Pons (tissue), 1 donor: ENCODE measurements around the gene ATXN7L1.

Experiments
- DNase-seq: peaks from one replicate; pipeline ENCODE4 v3.0.0-alpha.2; 2016; ENCODE audit warnings: low spot score

Gene ATXN7L1

GRCh38 chr7:105778956-105779355 is 97.4 kb downstream of the ATXN7L1 start:
- DNase-seq, result no peak

DNA sequence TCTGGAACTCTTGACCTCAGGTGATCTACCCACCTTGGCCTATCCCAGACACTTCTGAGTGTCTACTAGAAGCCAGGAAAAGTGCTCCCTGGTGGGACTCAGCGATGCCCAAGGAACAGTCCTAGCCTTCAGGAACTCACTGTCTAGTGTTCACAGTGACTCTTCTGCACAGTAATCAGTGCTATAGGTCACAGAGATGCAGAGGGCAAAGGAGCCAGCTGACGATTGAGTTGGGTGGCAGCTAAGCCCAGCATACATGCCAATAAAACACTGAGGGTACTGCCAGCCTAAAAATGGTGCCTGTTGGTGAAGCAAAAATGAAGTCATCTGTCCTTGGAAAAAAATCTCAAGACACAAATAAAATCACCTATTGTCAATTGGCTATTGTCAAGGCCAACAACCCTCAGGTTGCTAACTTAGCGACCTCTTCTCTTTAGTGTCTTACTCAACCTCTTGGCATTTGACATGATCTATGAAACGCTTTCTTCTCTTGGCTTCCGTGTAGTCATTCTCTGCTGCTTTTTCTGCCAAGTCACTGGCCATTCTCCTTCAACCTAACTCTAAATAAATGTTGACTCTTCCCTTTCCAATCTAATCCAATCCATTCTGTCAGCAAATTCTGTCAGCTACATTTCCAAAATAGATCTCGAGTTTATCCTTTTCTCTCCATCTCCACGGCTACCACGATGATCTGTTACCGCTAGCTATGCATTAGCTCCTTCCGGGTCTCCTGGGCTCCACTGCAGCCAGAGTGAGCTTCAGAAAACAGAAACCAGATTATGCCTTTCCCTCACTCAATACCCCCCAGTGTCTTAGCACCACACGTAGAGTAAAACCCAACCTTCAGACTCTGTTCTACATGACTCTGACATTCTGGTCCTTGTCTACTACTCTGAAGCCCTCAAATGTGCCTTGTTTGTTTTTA is 99.2 kb downstream of the ATXN7L1 start:
- no peak for DNase-seq

- DNase-seq, result no peak
These were observed 100.2 kb downstream of the ATXN7L1 start for GRCh38 chr7:105776068-105776790.

- DNase-seq, result no peak
These were observed 100.8 kb downstream of the ATXN7L1 start for GRCh38 chr7:105775580-105775979.

GRCh38 chr7:105773030-105773460 is 103.4 kb downstream of the ATXN7L1 start:
- no peak for DNase-seq

DNA sequence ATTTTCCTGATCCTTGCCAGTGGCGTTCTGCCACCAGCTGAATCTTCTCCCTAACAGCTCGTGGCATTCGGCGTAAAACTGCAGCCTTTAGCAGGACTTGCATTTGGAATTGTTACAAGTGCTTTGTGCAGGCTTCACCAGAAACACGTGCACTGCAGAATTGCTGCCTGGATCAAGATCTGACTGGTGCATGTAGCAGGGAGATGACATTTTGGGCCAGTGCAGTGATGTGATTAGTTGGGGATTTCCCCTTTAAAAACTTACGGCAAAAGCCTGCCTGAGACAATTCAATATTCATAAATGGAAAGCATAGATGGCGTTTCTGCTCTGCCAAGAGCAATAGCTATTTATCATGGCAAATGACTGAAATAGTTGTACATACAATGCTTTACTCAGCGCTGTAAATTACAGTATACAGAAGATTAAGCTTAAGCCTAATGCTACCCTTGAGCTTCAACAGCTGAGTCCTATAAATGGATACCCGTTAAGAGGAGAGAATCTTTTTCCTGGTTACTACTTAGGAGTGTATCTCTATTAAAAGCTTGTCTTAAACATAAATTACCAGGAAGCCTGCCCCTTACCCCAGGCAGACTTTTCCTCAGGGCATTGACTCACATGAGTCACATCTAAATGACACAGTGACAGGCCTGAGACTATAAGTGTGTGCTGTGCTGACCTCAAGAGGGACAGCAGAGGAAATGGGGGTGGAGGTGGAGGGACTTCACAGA is 106.3 kb downstream of the ATXN7L1 start:
- no peak for DNase-seq

DNA sequence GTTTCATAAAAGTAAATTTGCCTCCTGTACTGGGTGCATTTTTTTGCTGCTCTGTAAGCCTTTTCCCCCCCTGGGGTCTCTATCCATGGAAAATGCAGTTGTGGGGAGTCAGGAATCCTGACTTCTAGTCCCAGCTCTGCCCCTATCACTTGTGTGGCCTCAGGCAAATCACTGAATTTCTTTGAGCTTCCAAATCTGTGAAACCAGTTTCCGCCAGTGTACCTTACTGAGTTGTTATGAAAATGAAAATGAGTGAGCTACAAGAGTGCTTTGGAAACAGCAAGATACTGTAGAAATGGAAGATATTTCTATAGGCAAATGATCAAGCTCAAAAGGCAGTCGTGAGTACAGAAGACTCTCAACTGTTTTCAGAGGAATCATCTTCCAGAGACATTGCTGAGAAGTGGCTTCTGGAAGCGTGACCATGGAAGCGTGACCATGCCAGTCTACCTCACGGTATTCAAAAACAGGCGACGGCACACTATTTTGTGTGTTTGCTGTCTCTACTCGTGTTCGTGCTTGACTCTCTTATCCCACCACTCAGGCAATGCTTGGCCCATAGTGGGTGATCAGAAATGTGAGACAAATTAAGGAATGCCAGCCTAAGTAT is 107.4 kb downstream of the ATXN7L1 start:
- DNase-seq, result no peak

DNA sequence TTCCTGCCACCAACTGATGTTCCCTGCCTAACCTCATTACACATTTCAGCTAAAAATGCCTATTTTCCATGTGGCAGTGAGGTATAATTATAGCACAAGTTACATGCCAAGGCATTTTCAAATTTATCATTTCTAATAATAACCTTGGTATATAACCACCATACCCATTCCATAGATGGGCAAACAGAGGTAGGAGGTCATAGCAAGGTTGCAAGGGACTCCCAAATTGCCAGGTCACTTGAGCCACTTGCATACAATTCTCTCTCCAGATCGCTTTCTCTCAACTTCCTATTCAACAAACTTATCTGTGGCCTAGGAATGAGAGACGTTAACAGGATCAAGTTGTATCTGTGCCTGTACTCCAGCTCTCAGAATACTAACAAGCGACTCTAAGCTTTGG is 108.3 kb downstream of the ATXN7L1 start:
- DNase-seq, result no peak

GRCh38 chr7:105766421-105767073 is 109.9 kb downstream of the ATXN7L1 start:
- DNase-seq, result no peak

- DNase-seq, result no peak
These were observed 110.6 kb downstream of the ATXN7L1 start for GRCh38 chr7:105765846-105766245.

DNA sequence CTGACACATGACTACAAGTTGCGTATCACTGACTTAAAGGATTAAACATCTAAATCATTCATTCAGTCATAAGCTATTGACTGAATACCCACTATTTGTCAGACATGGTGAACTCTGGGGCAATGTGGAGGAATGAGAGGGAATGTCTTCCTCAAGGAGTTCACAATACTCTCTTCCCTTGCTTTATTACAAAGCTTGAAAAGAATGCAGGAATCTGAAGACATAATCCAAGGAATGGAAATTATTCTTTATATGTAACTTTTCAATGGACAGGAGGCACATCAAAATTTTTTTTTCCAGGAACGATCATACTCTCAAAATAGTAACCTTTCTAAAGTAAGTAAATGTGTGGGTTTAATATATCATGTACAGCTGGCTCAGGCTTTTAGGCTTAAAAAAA is 111.9 kb downstream of the ATXN7L1 start:
- no peak for DNase-seq

- no peak for DNase-seq
These were observed 115.6 kb downstream of the ATXN7L1 start for GRCh38 chr7:105760551-105761447.

DNA sequence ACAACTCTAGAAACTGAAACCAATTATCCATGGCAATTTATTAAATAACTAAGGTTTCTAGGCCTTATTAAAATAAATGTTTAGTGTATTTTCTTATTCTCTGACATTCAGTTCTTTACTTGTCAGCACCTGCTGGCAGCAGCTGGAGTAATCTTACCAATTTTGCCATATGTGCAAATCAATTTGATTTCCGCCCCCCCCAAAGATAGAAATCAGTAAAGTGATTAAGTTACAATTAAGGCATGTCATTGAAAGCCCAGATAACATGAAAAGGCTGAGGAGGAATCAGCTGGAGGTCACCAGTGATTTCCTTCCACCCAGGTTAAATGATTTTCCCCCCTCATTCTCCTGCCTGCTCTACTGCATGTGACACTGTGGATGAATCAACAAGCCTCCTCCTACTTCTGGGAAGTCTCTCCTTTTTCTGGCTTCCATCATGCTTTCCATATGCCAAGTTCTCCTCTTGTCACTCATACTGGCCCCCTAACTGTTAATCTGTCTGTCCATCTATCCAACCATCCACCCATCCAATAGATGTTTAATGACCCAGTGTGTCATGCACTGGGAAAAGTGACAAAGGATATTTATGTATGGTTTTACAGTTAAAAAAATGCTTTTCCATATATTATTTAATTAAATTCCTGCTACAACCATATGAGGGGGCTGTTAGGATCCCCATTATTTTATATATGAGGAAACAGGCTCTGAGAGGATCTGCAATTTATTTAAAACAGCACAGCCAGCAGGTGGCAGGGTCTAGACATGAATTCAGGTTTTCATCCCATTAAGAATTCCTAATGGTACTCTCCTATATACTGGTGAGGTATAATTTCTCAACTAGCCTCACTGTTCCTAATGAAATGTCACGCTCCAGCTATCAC is 116.5 kb downstream of the ATXN7L1 start:
- peak; percentile 59 for DNase-seq

GRCh38 chr7:105756367-105756766 is 120.0 kb downstream of the ATXN7L1 start:
- no peak for DNase-seq

- DNase-seq, result peak; percentile 48
These were observed 123.6 kb downstream of the ATXN7L1 start for GRCh38 chr7:105752671-105753275.

DNA sequence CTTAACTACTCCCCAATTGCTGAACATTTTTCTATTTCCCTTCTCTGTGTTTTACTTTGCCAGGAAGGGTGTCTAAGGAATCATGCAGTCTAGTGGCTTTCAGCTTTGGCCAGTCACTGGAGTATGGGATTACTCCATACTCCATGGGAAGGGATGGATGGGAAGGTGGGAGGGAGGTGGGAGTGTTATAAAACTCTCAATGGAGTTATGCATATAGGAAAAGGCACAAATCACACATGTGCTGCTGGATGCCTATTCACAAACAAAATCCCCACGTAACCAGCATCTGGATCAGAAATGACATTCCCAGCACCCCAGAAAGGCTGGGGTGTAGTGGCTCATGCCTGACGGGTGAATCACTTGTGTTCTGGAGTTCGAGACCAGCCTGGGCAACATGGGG is 125.3 kb downstream of the ATXN7L1 start:
- DNase-seq, result no peak

DNA sequence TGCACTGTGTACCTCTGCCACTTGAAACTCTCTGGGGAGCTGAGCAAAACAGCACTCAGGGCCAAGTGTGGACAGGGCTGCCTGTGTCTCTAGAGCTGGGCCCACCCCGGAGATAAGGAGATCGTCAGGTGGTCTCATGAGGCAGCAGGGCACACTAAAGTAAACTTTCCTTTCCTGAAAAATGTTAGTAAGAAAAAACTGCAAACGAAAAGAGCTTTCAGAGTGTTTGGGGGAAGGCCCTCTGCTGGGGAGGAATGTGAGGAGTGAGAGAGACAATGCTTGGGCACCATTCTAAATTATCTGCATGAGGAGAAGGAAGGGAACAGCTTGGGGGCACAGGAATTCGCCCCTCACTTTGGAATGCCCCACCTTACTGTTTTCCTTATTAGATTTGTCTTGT is 127.7 kb downstream of the ATXN7L1 start:
- DNase-seq, result no peak

DNA sequence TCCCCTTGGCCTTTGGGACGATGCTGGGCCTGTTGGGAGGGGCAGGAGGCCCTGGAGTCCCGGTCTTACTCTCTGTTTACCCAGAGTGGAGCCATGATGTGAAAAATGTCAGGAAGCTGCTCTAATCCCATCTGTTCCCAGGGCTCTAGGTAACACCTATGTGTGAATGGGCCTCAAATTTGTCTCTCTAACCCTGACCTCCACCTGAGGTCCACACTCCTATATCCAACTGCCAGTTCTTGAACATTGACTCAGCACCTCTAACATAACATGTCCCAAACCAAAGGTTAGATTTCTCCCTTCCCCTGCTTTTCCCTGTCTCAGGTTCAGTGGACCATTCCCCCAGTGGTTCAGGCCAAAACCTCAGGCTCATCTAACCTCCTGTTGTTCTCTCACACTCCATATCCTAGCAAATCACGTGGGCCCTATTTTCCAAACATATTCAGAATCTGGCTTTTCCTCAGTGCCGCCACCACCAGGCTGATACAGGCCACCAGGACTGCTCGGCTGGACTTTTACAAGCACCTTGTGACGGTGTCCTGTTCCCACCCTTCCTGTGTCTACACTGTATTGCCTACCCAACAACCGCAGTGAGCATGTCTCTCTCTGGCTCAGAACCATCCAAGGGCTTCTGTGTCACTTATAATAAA is 130.6 kb downstream of the ATXN7L1 start:
- no peak for DNase-seq

DNA sequence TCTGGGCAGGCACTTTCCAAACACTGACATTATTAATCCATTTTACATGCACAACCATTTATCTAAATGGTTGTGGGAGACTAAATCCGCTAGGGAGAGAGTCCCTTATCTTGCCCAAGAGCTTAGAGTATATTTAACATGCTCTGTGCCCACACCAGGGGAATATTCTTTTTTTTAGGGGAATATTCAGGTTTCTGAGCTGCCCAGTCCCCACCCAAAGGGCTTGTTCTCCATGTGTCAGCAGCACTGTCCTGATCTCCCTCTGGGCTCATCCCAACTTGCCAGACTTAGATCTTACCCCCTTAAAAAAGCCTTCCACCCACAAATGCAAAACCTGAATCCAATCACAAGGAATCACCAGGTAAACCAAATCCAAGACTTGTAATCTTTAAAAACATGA is 132.1 kb downstream of the ATXN7L1 start:
- no peak for DNase-seq
